Neural progenitor cell (in vitro differentiated cells): ENCODE measurements around the gene HSPA12B.

Experiments used
- CTCF ChIP-seq: fragments of 200-600 bp; sonication (generic); IDR thresholded peaks from 2 replicates; pipeline ENCODE4 v1.5.1; 2017; ENCODE audit warnings: antibody characterized with exemption, mild to moderate bottlenecking
- EZH2phosphoT487 ChIP-seq: fragments of 200-600 bp; sonication (generic); IDR thresholded peaks from 2 replicates; pipeline ENCODE4 v1.6.1; 2017; ENCODE audit warnings: antibody characterized with exemption

- peak; percentile 15 for TF ChIP-seq CTCF
- no peak for TF ChIP-seq EZH2phosphoT487
Measured at GRCh38 chr20:3767427-3768341, 35.2 kb downstream of the HSPA12B start, which contains the start of gene ADISSP.
